Right lung (tissue), 5 donors: ENCODE results near the gene HAS3. TPM values are rescaled to one million over a fixed set of nuclear protein-coding genes. Genes with fewer than 3 reads are reported as not detected.
"Not testable (repeated sequence)": the region's sequence is repeated elsewhere in the genome, so short reads cannot be mapped to it uniquely, and the experiment has no call there.

Experiments used
- DNase-seq, 2 donors: peaks; one replicate each; pipeline ENCODE4 v3.0.0-alpha.2; 2013
- polyA plus RNA-seq, 5 donors: library from polyadenylated mRNA; unstranded; fragments of 120-200 nt; gene quantifications; one replicate each; pipeline versions ENCODE4 v1.2.1 to v1.2.3, GENCODE V29; 2013; ENCODE audit warnings: inconsistent platforms in 1 of 5, low replicate concordance in 1 of 5; ENCODE audit not compliant: insufficient read length in 5 of 5, insufficient read depth in 1 of 5

HAS3 gene
- polyA plus RNA-seq, 5 donors, result 103 to 190 (median 176) TPM

GRCh38 chr16:69139464-69139863 lies 34.0 kb downstream of the HAS3 start:
- DNase-seq, result not testable (repeated sequence)

GRCh38 chr16:69141014-69141413 lies 35.6 kb downstream of the HAS3 start:
- DNase-seq, result no peak

DNA sequence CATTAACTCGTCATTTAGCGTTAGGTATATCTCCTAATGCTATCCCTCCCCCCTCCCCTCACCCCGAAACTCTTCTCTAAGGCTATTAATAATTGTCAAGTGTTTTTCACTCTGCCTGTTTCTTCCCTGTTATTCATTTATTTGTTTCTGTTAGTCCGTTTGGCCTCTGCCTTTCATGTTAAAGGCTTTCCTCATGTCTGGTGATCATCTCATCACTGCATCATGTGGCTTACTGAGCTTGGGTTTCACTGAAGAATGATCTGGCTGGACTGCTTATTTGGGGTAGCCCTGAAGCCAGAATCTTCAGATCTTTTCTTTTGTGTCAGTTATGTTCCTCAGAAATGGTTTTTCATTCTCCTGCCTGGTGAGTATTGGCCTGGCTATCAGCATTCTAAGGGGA lies 36.5 kb downstream of the HAS3 start:
- no peak for DNase-seq

- no peak for DNase-seq
These were observed 37.7 kb downstream of the HAS3 start for GRCh38 chr16:69143116-69143515.

DNA sequence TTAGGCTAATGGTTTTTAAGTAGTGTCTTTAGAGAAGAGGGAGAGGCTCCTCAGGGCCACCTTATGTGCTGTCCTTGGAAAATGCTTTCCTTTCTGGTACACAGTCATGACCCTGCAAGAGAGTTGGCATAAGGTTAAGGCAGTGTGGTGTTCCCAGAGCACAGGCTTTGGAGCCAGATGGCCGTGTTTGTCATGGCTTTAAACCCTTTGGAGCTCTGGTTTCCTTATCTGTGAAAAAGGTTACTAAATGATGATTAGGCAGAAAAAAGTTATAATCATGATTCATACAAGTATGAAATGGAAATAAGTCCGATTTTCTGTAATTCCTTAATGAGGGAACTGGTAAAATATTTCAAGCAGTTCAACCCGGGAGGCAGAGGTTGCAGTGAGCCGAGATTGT lies 40.2 kb downstream of the HAS3 start:
- DNase-seq, result no peak

- DNase-seq, result not testable (repeated sequence)
These were observed 44.2 kb downstream of the HAS3 start for GRCh38 chr16:69149621-69150020.

DNA sequence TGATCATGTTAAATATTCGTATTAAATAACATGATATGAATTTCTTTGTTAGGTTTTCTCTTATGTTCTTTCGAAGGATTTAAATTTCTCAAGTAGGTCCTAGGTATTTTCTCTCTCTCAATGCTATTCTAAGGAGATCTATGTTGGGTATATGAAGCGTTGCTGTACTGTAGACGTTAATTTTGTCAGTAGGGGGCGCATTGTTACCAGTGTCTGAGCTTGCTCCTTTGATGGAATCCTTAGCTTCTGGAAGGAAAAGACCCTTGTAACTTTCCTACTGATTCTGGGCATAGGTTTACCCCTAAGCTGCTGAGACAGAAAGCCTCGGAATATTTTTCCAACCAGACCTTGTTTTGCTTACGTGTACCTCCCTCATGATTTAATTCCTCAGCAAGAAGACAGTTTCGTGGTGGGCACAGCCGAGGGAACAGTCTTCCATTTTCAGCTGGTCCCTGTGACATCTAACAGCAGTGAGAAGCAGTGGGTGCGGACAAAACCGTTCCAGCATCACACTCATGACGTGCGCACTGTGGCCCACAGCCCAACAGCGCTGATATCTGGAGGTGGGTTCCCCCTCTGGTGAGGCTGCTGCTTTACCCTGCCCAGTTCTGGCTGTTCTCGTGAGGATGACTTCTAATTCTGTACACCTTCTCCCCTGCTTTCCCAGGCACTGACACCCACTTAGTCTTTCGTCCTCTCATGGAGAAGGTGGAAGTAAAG lies 44.9 kb downstream of the HAS3 start:
- DNase-seq, result peak; percentile 63 to 82

DNA sequence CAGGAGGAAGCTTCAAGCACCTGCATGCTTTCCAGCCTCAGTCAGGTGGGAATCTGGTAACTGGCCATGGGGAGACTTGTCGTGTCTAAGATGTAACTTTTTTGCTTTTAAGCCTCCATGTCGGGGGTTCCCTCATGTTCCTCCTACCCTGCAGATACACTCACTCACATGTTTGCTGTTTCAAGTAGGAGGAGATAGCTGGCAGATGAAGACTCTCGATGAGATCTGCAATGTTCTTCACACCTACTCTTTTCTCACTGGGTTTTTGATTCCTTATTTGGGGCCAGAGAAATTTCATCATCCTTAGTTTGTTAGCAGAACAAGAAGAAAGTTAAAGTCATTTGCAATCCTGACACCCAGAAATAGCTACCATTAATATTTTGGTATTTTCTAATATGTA lies 51.7 kb downstream of the HAS3 start:
- DNase-seq, result no peak

DNA sequence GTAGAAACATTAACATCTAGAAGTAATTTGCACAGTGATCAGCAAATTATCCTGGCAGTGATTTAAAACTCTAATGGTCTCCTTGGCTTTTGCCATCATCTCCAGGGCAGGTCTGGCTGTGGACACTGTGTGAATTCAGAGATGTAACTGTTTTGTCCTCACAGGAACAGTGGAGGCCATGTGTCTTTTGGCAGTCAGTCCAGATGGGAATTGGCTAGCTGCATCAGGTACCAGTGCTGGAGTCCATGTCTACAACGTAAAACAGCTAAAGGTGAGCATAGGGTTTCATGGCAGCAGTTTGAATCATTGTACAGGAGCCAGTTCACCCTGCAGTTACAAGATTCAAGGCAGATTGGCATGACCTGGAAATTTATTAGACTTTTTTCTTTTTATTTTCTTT lies 54.7 kb downstream of the HAS3 start:
- no peak for DNase-seq

- DNase-seq, result no peak
These were observed 60.1 kb downstream of the HAS3 start for GRCh38 chr16:69165584-69165983.

DNA sequence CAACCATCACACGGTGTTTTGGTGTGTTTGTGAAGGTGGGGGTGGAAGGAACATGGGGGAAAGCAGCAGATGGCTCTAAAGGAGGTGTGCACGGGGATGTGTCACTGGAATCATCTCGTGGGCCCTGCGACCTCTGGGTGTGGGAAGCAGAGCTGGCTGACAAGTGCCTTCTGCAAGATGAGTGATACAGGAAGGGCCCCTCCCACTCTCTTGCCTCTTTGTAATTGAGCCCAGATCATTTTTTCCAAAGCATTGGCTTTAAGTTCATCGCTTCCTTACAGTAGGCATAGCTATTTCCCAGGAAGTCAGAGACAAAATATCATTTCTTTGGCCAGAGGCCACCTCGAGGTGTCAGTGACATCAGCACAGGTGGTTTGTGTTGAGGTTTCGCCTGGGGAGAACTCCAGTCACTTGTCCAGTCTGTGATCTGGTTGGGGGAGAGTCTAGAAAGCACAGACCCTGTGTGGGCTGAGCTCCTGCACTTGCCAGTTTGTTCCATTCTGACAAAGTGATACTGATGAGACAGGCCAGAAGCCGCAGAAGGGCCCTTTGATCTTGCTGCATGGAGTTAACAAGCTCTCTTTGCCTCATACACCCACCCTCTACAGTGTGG lies 60.9 kb downstream of the HAS3 start:
- peak in 1 of 2 donors; percentile 51 for DNase-seq

DNA sequence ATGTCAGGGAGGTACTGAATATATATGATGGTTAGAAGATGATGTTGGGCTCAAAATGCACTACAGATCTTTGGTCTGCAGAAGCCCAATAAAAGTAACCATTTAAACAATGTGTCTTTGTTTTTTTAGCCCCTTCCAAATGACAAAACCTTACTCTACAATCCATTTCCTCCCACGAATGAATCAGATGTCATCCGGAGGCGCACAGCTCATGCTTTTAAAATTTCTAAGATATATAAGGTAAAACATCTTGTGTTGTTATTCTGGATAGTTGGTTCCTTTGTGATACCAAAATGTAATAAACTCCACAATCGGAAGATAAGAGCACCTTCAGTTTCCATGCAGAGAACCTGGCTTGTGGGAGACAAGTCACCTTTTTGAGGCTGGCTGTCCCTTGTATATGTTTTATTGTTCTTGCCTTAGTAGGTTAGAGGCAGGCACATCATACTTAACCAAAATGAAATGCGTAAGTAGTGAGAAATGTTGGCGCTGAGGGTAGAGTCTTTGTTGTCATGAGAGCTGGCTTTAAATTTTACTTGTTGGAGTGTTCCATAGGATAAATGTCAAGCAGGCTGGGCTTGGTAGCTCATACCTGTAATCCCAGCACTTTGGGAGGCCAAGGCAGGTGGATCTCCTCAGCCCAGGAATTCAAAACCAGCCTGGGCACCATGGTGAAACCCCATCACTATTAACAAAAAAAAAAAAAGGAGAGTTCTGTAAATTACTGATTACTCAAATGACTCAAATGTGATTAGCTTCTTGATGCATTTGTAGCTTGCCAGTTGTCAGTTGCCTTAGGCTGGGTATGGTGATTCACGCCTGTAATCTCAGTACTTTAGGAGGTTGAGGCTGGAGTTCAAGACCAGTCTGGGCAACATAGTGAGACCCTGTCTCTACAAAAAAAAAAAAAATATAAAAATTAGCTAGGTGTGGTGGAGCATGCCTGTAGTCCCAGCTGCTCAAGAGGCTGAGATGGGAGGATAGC lies 61.8 kb downstream of the HAS3 start:
- no peak for DNase-seq

Other genes starting within 250 kb of the HAS3 start
- gene CHTF8, start 26.9 kb downstream of the HAS3 start, polyA plus RNA-seq, result 100 to 1,000 TPM; 113 to 136 (median 126) TPM
- gene UTP4, start 27.0 kb downstream of the HAS3 start, polyA plus RNA-seq, result 10 to 100 TPM; 42.8 to 47.6 (median 46.4) TPM
- gene SNTB2, start 81.5 kb downstream of the HAS3 start, polyA plus RNA-seq, result 10 to 100 TPM; 17.0 to 25.5 (median 22.1) TPM
- gene VPS4A, start 205.7 kb downstream of the HAS3 start, polyA plus RNA-seq, result 10 to 100 TPM; 37.1 to 51.6 (median 44.3) TPM
- gene PDF, start 224.9 kb downstream of the HAS3 start, polyA plus RNA-seq, result 10 to 100 TPM in 1 of 5 donors, 1 to 10 TPM in 4; 2.1 to 10.2 (median 3.6) TPM
- 10 to 100 TPM; 22.5 to 33.5 (median 29.0) TPM for gene COG8, start 233.9 kb downstream of the HAS3 start, polyA plus RNA-seq
- 10 to 100 TPM; 25.9 to 36.7 (median 28.9) TPM for gene NIP7, start 234.1 kb downstream of the HAS3 start, polyA plus RNA-seq
- 1 to 10 TPM; 2.3 to 4.4 (median 4.0) TPM for gene TMED6, start 246.1 kb downstream of the HAS3 start, polyA plus RNA-seq